ENCODE measurements around the gene IL10. TPM values are rescaled to one million over a fixed set of nuclear protein-coding genes. Genes with fewer than 3 reads are reported as not detected.

The IL10 gene
- total RNA-seq, 1 donor from 2014 or later, result not detected

GRCh38 chr1:206719169-206719839 lies 53.0 kb downstream of the IL10 start:
- Mint-ChIP-seq H3K9me3 (no peaks in the 10 kb centered on the region), H3K4me1 (peaks cover 16% of the 10 kb centered on the region), H3K27ac (no peak overlapping the region), H3K4me3 (no peak overlapping the region), H3K27me3 (ENCODE audit: insufficient read depth, low read depth) (peaks cover 2% of the 10 kb centered on the region), H3K36me3 (peaks cover 3% of the 10 kb centered on the region)
- Histone ChIP-seq H4K20me1 (ENCODE audit: low read depth) (peaks cover 79% of the 10 kb centered on the region), H3K9me3 (ENCODE audit: low read depth) (no peaks in the 10 kb centered on the region), H3F3A (ENCODE audit: low read depth) (no peaks in the 10 kb centered on the region), H3K4me1 (peaks cover 14% of the 10 kb centered on the region), H3K9ac (no peak overlapping the region), H3K4me2 (no peak overlapping the region), H3K36me3 (no peaks in the 10 kb centered on the region), H3K27me3 (no peaks in the 10 kb centered on the region), H2AFZ (replicated peaks) (no peak overlapping the region), H3K27ac (no peak overlapping the region), H3K4me3 (no peak overlapping the region), H3K79me2 (ENCODE audit: low read depth) (peaks cover 70% of the 10 kb centered on the region)
- DNase-seq (ENCODE audit: low spot score), result no peak
- no peak for TF ChIP-seq EZH2 (IDR thresholded peaks at IDR 0.05)
- TF ChIP-seq EZH2phosphoT487 (IDR thresholded peaks at IDR 0.05), result no peak
- TF ChIP-seq CTCF (IDR thresholded peaks at IDR 0.05), result no peak

GRCh38 chr1:206717674-206717989 lies 54.7 kb downstream of the IL10 start:
- Histone ChIP-seq H4K20me1 (ENCODE audit: low read depth) (peaks cover 77% of the 10 kb centered on the region), H3K4me1 (peaks cover 7% of the 10 kb centered on the region)

More at GRCh38 chr1:206717674-206717989, 54.7 kb downstream of the IL10 start:
- Mint-ChIP-seq H3K27me3 (ENCODE audit: insufficient read depth, low read depth) (peaks cover 2% of the 10 kb centered on the region), H3K9me3 (no peaks in the 10 kb centered on the region), H3K27ac (no peak overlapping the region), H3K4me3 (no peak overlapping the region), H3K36me3 (peaks cover 2% of the 10 kb centered on the region), H3K4me1 (peaks cover 14% of the 10 kb centered on the region)
- no peak for TF ChIP-seq CTCF (IDR thresholded peaks at IDR 0.05)
- no peak for TF ChIP-seq EZH2 (IDR thresholded peaks at IDR 0.05)
- Histone ChIP-seq H3K79me2 (ENCODE audit: low read depth) (peaks cover 74% of the 10 kb centered on the region), H3K36me3 (no peaks in the 10 kb centered on the region), H3K9ac (no peak overlapping the region), H3K4me2 (no peak overlapping the region), H3K27me3 (no peaks in the 10 kb centered on the region), H3K4me3 (no peak overlapping the region), H2AFZ (replicated peaks) (no peak overlapping the region), H3K9me3 (ENCODE audit: low read depth) (no peaks in the 10 kb centered on the region), H3K27ac (no peak overlapping the region), H3F3A (ENCODE audit: low read depth) (no peaks in the 10 kb centered on the region)
- DNase-seq (ENCODE audit: low spot score), result no peak

Small RNA genes lying within 50 kb of the gene (small RNA-seq; reads per million reads assigned to genes)
- not detected for gene RF00019

Other genes with a start within 250 kb of the IL10 start
- 45.2 and 47.5 TPM in 2 replicates for gene EIF2D, start 160.0 kb downstream of the IL10 start, total RNA-seq (ENCODE audit: low replicate concordance)
- 21.9 and 22.7 TPM in 2 replicates for gene DYRK3, start 137.0 kb downstream of the IL10 start, total RNA-seq (ENCODE audit: low replicate concordance)
- 24.7 and 38.7 TPM in 2 replicates for gene MAPKAPK2, start 87.6 kb downstream of the IL10 start, total RNA-seq (ENCODE audit: low replicate concordance)
- gene IL19, start 1.7 kb downstream of the IL10 start, total RNA-seq (ENCODE audit: low replicate concordance), result not detected in 2 replicates
- not detected in 2 replicates for gene IL20, start 93.1 kb upstream of the IL10 start, total RNA-seq (ENCODE audit: low replicate concordance)
- gene IL24, start 124.9 kb upstream of the IL10 start, total RNA-seq (ENCODE audit: low replicate concordance), result not detected in 2 replicates
- gene FCMR, start 149.4 kb upstream of the IL10 start, total RNA-seq (ENCODE audit: low replicate concordance), result not detected in 2 replicates
- gene PIGR, start 174.0 kb upstream of the IL10 start, total RNA-seq (ENCODE audit: low replicate concordance), result not detected in 2 replicates
- not detected in 2 replicates for gene FCAMR, start 198.0 kb upstream of the IL10 start, total RNA-seq (ENCODE audit: low replicate concordance)

Data from neural progenitor cell (in vitro differentiated cells).